HepG2 (cell line): Measurements from ENCODE around the gene IPO8. TPM values are rescaled to one million over a fixed set of nuclear protein-coding genes. Genes with fewer than 3 reads are reported as not detected.

Experiments used
- ATAC-seq: fragments of 200-7000 bp; cut with Tn5 transposase; 3 replicates; pipeline ENCODE4 v1.9.1; 2020; ENCODE audit warnings: mild to moderate bottlenecking, moderate library complexity
- BruUV-seq: library from RNA; stranded (reverse); fragments of 400-500 nt; replicated peaks from 2 replicates; lab custom pipeline; 2021; lab: Mats Ljungman, UMichigan
- CTCF ChIA-PET: fragments of 300-600 bp; formaldehyde crosslinking; extraction: SDS; loops from one replicate; lab custom pipeline; 2021; ENCODE audit warnings: low total read pairs, inconsistent platforms, low intra/inter-chr PET ratio; lab: Yijun Ruan, JAX
- POLR2A ChIA-PET: fragments of 350-600 bp; sonication (Branson Sonifier 250); formaldehyde crosslinking; loops from one replicate; lab custom pipeline; 2020; ENCODE audit warnings: antibody characterized with exemption, inconsistent platforms; lab: Yijun Ruan, JAX
- DNase-seq: peaks from one replicate; pipeline ENCODE4 v3.0.0-alpha.2; 2015; ENCODE audit warnings: low spot score
- FAIRE-seq: peaks from 3 replicates; lab custom pipeline; 2011; peaks lifted over from hg19 to GRCh38; lab: Jason Lieb, UNC
- H2AFZ ChIP-seq: one replicate; pipeline ENCODE4 v1.6.1; 2011; ENCODE audit warnings: low read length, inconsistent platforms
- H3K27ac ChIP-seq: fragments of 300-600 bp; 3 replicates; pipeline ENCODE4 v1.8.0; 2011; ENCODE audit warnings: mixed run types, mild to moderate bottlenecking, mixed read lengths, low read length, inconsistent platforms; ENCODE audit not compliant: insufficient read depth; ENCODE audit errors: extremely low read length
- H3K27me3 ChIP-seq, 2 experiments: fragments of 200-600 bp in 1 of 2; 2 replicates in 1 of 2; 3 replicates in 1 of 2; pipeline versions ENCODE4 v1.6.0 to v1.8.0; 2011; ENCODE audit warnings: low read length in 2 of 2, mild to moderate bottlenecking in 2 of 2, moderate library complexity in 2 of 2, inconsistent platforms in 1 of 2; ENCODE audit not compliant: insufficient read depth in 2 of 2, control insufficient read depth in 1 of 2
- H3K36me3 ChIP-seq, 2 experiments: fragments of 200-600 bp in 1 of 2; replicated peaks in 1 of 2; 2 replicates in 1 of 2; 3 replicates in 1 of 2; pipeline versions ENCODE4 v1.5.1 to v1.8.0; 2011; ENCODE audit warnings: low read length in 2 of 2, inconsistent platforms in 1 of 2; ENCODE audit not compliant: insufficient read depth in 2 of 2, control insufficient read depth in 1 of 2
- H3K4me1 ChIP-seq: 2 replicates; pipeline ENCODE4 v1.5.1; 2012; ENCODE audit warnings: low read length, inconsistent platforms; ENCODE audit not compliant: insufficient read depth
- H3K4me2 ChIP-seq: 2 replicates; pipeline ENCODE4 v1.6.0; 2011; ENCODE audit warnings: low read depth, low read length, inconsistent platforms
- H3K4me3 ChIP-seq, 3 experiments: fragments of 200-600 bp in 1 of 3; sonication (generic), shearing (Covaris generic) in 1 of 3; replicated peaks in 1 of 3; 2 replicates each; pipeline ENCODE4 v1.5.1; 2011 to 2016; ENCODE audit warnings: low read length in 3 of 3, inconsistent platforms in 2 of 3, low read depth in 2 of 3, mild to moderate bottlenecking in 2 of 3, control low read depth in 1 of 3, mixed read lengths in 1 of 3; ENCODE audit not compliant: insufficient read depth in 1 of 3
- H3K79me2 ChIP-seq: one replicate; pipeline ENCODE4 v1.6.1; 2011; ENCODE audit warnings: low read length, inconsistent platforms; ENCODE audit not compliant: insufficient read depth
- H3K9ac ChIP-seq: 2 replicates; pipeline ENCODE4 v1.6.0; 2011; ENCODE audit warnings: mild to moderate bottlenecking, low read depth, low read length, inconsistent platforms; ENCODE audit not compliant: insufficient read depth
- H3K9me3 ChIP-seq: 2 replicates; pipeline ENCODE4 v1.5.1; 2012; ENCODE audit warnings: mild to moderate bottlenecking, low read length
- H4K20me1 ChIP-seq: 2 replicates; pipeline ENCODE4 v1.6.0; 2011; ENCODE audit warnings: inconsistent platforms, mild to moderate bottlenecking, low read length, moderate library complexity; ENCODE audit not compliant: insufficient read depth
- ETV6 ChIP-seq: sonication (generic); formaldehyde crosslinking; conservative IDR thresholded peaks from 2 replicates; pipeline ENCODE4 v1.4.0; 2020; ENCODE audit warnings: missing genetic modification reagents
- HOXA5 ChIP-seq: sonication (generic); formaldehyde crosslinking; IDR thresholded peaks from 2 replicates; pipeline ENCODE4 v1.4.0; 2020; ENCODE audit warnings: missing genetic modification reagents
- MAFF ChIP-seq: IDR thresholded peaks from 2 replicates; pipeline ENCODE4 v1.6.1; 2011; ENCODE audit warnings: low read depth, low read length, improper control_type of control experiment
- MAFK ChIP-seq, 2 experiments: IDR thresholded peaks in 1 of 2; conservative IDR thresholded peaks in 1 of 2; 2 replicates each; pipeline ENCODE4 v1.6.1; 2011; ENCODE audit warnings: improper control_type of control experiment in 2 of 2, low read length in 2 of 2
- PAF1 ChIP-seq: IDR thresholded peaks from 2 replicates; pipeline ENCODE4 v1.6.1; 2016; ENCODE audit warnings: missing genetic modification reagents, missing compliant biosample characterization
- RARG ChIP-seq: sonication (generic); formaldehyde crosslinking; IDR thresholded peaks from 2 replicates; pipeline ENCODE4 v1.4.0; 2020; ENCODE audit warnings: low read depth, mild to moderate bottlenecking, missing genetic modification reagents
- RNF2 ChIP-seq: fragments of 450-650 bp; conservative IDR thresholded peaks from 2 replicates; pipeline ENCODE4 v1.6.1; 2016; ENCODE audit warnings: low read depth
- SMYD3 ChIP-seq: sonication (generic); formaldehyde crosslinking; IDR thresholded peaks from 2 replicates; pipeline ENCODE4 v1.8.1; 2023; ENCODE audit warnings: mild to moderate bottlenecking, missing genetic modification reagents
- THAP11 ChIP-seq: IDR thresholded peaks from 2 replicates; pipeline ENCODE4 v1.6.1; 2016; ENCODE audit warnings: missing biosample characterization, missing genetic modification reagents
- ZNF615 ChIP-seq: sonication (generic); formaldehyde crosslinking; IDR thresholded peaks from 2 replicates; pipeline ENCODE4 v1.5.0; 2020; ENCODE audit warnings: mild to moderate bottlenecking, missing genetic modification reagents, borderline replicate concordance
- ZNF747 ChIP-seq: sonication (generic); formaldehyde crosslinking; IDR thresholded peaks from 2 replicates; pipeline ENCODE4 v1.8.1; 2023; ENCODE audit warnings: missing genetic modification reagents, mild to moderate bottlenecking, borderline replicate concordance
- ZNF781 ChIP-seq: sonication (generic); formaldehyde crosslinking; IDR thresholded peaks from 2 replicates; pipeline ENCODE4 v1.5.1; 2020; ENCODE audit warnings: borderline replicate concordance, mild to moderate bottlenecking, missing genetic modification reagents; ENCODE audit errors: not compliant biosample characterization
- WGBS: methylation state at CpG from one replicate; pipeline ENCODE4 v1.1.6; 2017; ENCODE audit warnings: low lambda C conversion rate; 5-methylcytosine and 5-hydroxymethylcytosine counted together
- in situ Hi-C: cut with HindIII; loops from 2 replicates; pipeline ENCODE4 v1.10.0; 2017; ENCODE audit warnings: low pct_unique_long_range_greater_than_20kb; ENCODE audit not compliant: extremely low pct_ligation_motif_present
- intact Hi-C: fragments of 100-400 bp; cut with micrococcal nuclease; formaldehyde crosslinking; loops from one replicate; pipeline ENCODE4 v1.10.0; 2022; ENCODE audit not compliant: unreplicated experiment
- polyA plus RNA-seq, 8 experiments: library from polyadenylated mRNA; depleted of rRNA in 3 of 8; stranded (reverse) in 7 of 8; unstranded in 1 of 8; fragments of >200 nt; fragmentation: Illumina TruSeq in 4 of 8; extraction: Trizol in 4 of 8; gene quantifications; 2 replicates each; pipeline versions ENCODE4 v1.2.1 to v1.2.3, GENCODE V29; 2011 to 2016; ENCODE audit warnings: low read depth in 4 of 8, missing spikeins in 1 of 8, mixed read lengths in 1 of 8; ENCODE audit not compliant: insufficient read depth in 1 of 8
- total RNA-seq, 5 experiments: library from RNA; depleted of rRNA; stranded (reverse); fragments of >200 nt; fragmentation: Illumina TruSeq; extraction: Trizol; gene quantifications; 2 replicates each; pipeline ENCODE4 v1.2.3, GENCODE V29; 2016; ENCODE audit warnings: low read depth in 1 of 5
- TF ChIP-seq, protein P1 (sequence below): sonication (generic); formaldehyde crosslinking; IDR thresholded peaks from 2 replicates; pipeline ENCODE4 v1.5.1; 2020; ENCODE audit warnings: mild to moderate bottlenecking, missing genetic modification reagents, moderate library complexity

IPO8 gene
- total and polyA plus RNA-seq, 2 of the 13 experiments (the other 11 are each of a cell fraction or from before 2014, with no cell fraction given) = 6.3 to 21.8 TPM

GRCh38 chr12:30730011-30730410, 34.3 kb upstream of the IPO8 start:
- H3K36me3 ChIP-seq = peaks cover 7 to 17% of the 10 kb centered on the region in 2 experiments
- FAIRE-seq = no peak
- no TSS peak for BruUV-seq
- no peak overlapping the region for H3K9ac ChIP-seq
- intact Hi-C loops = no loop called here
- no peak for ATAC-seq
- H3K4me2 ChIP-seq = no peak overlapping the region
- CTCF ChIA-PET = no interaction called here
- H3K9me3 ChIP-seq = no peaks in the 10 kb centered on the region
- no peaks in the 10 kb centered on the region for H3K27me3 ChIP-seq
- peaks cover 57% of the 10 kb centered on the region for H3K4me1 ChIP-seq
- WGBS = 98% methylated on average over 2 of the region's 2 CpGs
- H4K20me1 ChIP-seq = no peaks in the 10 kb centered on the region
- H3K4me3 ChIP-seq = no peak overlapping the region
- H2AFZ ChIP-seq = no peak overlapping the region
- peaks cover 2% of the 10 kb centered on the region for H3K79me2 ChIP-seq
- peak overlapping the region; percentile 8 for H3K27ac ChIP-seq
- POLR2A ChIA-PET = interaction anchor here (1.1 kb wide), 1 partner anchor 17 kb away, joined by 3 read pairs; no protein-coding TSS in a partner anchor
- in situ Hi-C loops = no loop called here
- TF ChIP-seq HOXA5 (CRISPR knock-in tag) = no peak
- TF ChIP-seq MAFF = peak; percentile 32; the same call in 1 of the 2 replicates
- TF ChIP-seq ETV6 (CRISPR knock-in tag) = no peak
- no peak for TF ChIP-seq SMYD3 (CRISPR knock-in tag)
- TF ChIP-seq THAP11 (CRISPR knock-in tag) = no peak
- no peak for TF ChIP-seq RARG (CRISPR knock-in tag)
- no peak for TF ChIP-seq ZNF615 (CRISPR knock-in tag)
- no peak for TF ChIP-seq ZNF747 (CRISPR knock-in tag)
- no peak for TF ChIP-seq ZNF781 (CRISPR knock-in tag)
- TF ChIP-seq RNF2 = no peak
- no peak for TF ChIP-seq PAF1
- TF ChIP-seq MAFK (conservative IDR thresholded peaks at IDR 0.05 in 1 of 2, IDR thresholded peaks at IDR 0.05 in 1 of 2; ENCODE audit: low read length in 2 of 2) = peak; percentile 59 to 65
- TF ChIP-seq, protein P1, sequence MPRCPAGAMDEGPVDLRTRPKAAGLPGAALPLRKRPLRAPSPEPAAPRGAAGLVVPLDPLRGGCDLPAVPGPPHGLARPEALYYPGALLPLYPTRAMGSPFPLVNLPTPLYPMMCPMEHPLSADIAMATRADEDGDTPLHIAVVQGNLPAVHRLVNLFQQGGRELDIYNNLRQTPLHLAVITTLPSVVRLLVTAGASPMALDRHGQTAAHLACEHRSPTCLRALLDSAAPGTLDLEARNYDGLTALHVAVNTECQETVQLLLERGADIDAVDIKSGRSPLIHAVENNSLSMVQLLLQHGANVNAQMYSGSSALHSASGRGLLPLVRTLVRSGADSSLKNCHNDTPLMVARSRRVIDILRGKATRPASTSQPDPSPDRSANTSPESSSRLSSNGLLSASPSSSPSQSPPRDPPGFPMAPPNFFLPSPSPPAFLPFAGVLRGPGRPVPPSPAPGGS (CRISPR knock-in tag) = no peak
- DNase-seq = no peak
